Upper lobe of left lung (tissue), 6 donors: ENCODE data around the gene ALG9. TPM values are rescaled to one million over a fixed set of nuclear protein-coding genes. Genes with fewer than 3 reads are reported as not detected.
A peak's percentile ranks its signal among the peaks of the same experiment; 100 is the strongest.

ENCODE experiments used
- ATAC-seq, 2 donors: fragments of 200-7000 bp; cut with Tn5 transposase; one replicate each; pipeline ENCODE4 v1.9.1; 2022; ENCODE audit warnings: mild to moderate bottlenecking in 2 of 2, moderate library complexity in 2 of 2; ENCODE audit not compliant: low FRiP score in 2 of 2
- DNase-seq, 2 donors: peaks; one replicate each; pipeline ENCODE4 v3.0.0-alpha.2; 2019 to 2020
- H3K27ac ChIP-seq, 4 donors: fragments of 200-600 bp; sonication (generic); one replicate each; pipeline ENCODE4 v1.5.1; 2016 to 2019
- H3K27me3 ChIP-seq, 4 donors: fragments of 200-600 bp; sonication (generic); one replicate each; pipeline ENCODE4 v1.5.1; 2017 to 2019
- H3K36me3 ChIP-seq, 4 donors: fragments of 200-600 bp; sonication (generic); one replicate each; pipeline ENCODE4 v1.5.1; 2016 to 2019
- H3K4me1 ChIP-seq, 4 donors: fragments of 200-600 bp; sonication (generic); one replicate each; pipeline ENCODE4 v1.5.1; 2018 to 2019
- H3K4me3 ChIP-seq, 4 donors: fragments of 200-600 bp; sonication (generic); one replicate each; pipeline ENCODE4 v1.5.1; 2017 to 2019; ENCODE audit warnings: mild to moderate bottlenecking in 2 of 4, moderate library complexity in 1 of 4
- H3K9me3 ChIP-seq, 4 donors: fragments of 200-600 bp; sonication (generic); one replicate each; pipeline ENCODE4 v1.5.1; 2018 to 2019
- CTCF ChIP-seq, 6 experiments: fragments of 450-650 bp in 4 of 6; fragments of 200-600 bp in 2 of 6; sonication (generic) in 2 of 6; IDR thresholded peaks; one replicate each; pipeline ENCODE4 v1.5.1; 2016 to 2019; ENCODE audit warnings: antibody characterized with exemption in 6 of 6
- EP300 ChIP-seq, 4 donors: sonication (generic); formaldehyde crosslinking; IDR thresholded peaks; one replicate each; pipeline ENCODE4 v1.5.1; 2017; ENCODE audit warnings: antibody characterized with exemption in 4 of 4, control low read depth in 2 of 4
- POLR2A ChIP-seq, 4 donors: fragments of 450-650 bp; IDR thresholded peaks; one replicate each; pipeline ENCODE4 v1.5.1; 2016 to 2017; ENCODE audit warnings: antibody characterized with exemption in 4 of 4, mild to moderate bottlenecking in 2 of 4
- POLR2AphosphoS5 ChIP-seq, 2 donors: sonication (generic); formaldehyde crosslinking; IDR thresholded peaks; one replicate each; pipeline ENCODE4 v1.5.1; 2017; ENCODE audit warnings: antibody characterized with exemption in 2 of 2
- WGBS, 2 donors: methylation state at CpG; one replicate each; pipeline ENCODE4 v1.1.5; 2017 to 2018; 5-methylcytosine and 5-hydroxymethylcytosine counted together
- total RNA-seq, 6 donors: library from RNA; depleted of rRNA in 4 of 6; stranded (reverse); fragments of >200 nt in 4 of 6; gene quantifications; one replicate each; pipeline versions ENCODE4 v1.1.0 to v1.2.1, GENCODE V29; 2016 to 2021
- donor health status: DM: no; HTN: no; CAD: no; lungs with moderate emphysema.
- donor health status: DM: no; HTN: yes; CAD: no; lungs with severe emphysema.

Gene ALG9
- total RNA-seq, 6 donors from 2014 or later: 15.7 to 34.8 (median 20.9) TPM

GRCh38 chr11:111743700-111744099 lies 127.7 kb downstream of the ALG9 start:
- no peak for TF ChIP-seq EP300 (IDR thresholded peaks at IDR 0.05)
- no peak for TF ChIP-seq POLR2A (IDR thresholded peaks at IDR 0.05)
- no peak for TF ChIP-seq POLR2AphosphoS5 (IDR thresholded peaks at IDR 0.05)
- TF ChIP-seq CTCF (IDR thresholded peaks at IDR 0.05): no peak
- no peak for DNase-seq
- WGBS, 2 donors: 81 to 89% methylated on average over 2 of the region's 2 CpGs
- Histone ChIP-seq H3K36me3 (peaks cover 4 to 84% (median 29%) of the 10 kb centered on the region in 4 donors), H3K27ac (no peak overlapping the region), H3K27me3 (no peaks in the 10 kb centered on the region), H3K4me3 (no peak overlapping the region), H3K4me1 (peaks cover 0 to 12% (median 0%) of the 10 kb centered on the region in 4 donors), H3K9me3 (no peaks in the 10 kb centered on the region)
- no peak for ATAC-seq

GRCh38 chr11:111741751-111742150 lies 129.6 kb downstream of the ALG9 start:
- TF ChIP-seq POLR2AphosphoS5 (IDR thresholded peaks at IDR 0.05) (no peak), EP300 (IDR thresholded peaks at IDR 0.05) (no peak), POLR2A (IDR thresholded peaks at IDR 0.05) (no peak), CTCF (IDR thresholded peaks at IDR 0.05) (no peak)
- Histone ChIP-seq H3K4me3 (no peak overlapping the region), H3K27me3 (no peaks in the 10 kb centered on the region), H3K4me1 (peaks cover 9 to 29% (median 18%) of the 10 kb centered on the region in 4 donors), H3K36me3 (peaks cover 4 to 65% (median 17%) of the 10 kb centered on the region in 4 donors), H3K27ac (peak overlapping the region in 1 of 4 donors; percentile 8), H3K9me3 (no peaks in the 10 kb centered on the region)
- 90 to 96% methylated on average over 2 of the region's 2 CpGs for WGBS, 2 donors
- DNase-seq (no peak), ATAC-seq (no peak)

GRCh38 chr11:111739299-111739698 lies 132.1 kb downstream of the ALG9 start:
- ATAC-seq: no peak
- Histone ChIP-seq H3K27ac (peak overlapping the region in 3 of 4 donors; percentile 89 to 98 (median 91)), H3K4me1 (peaks cover 26 to 41% (median 37%) of the 10 kb centered on the region in 4 donors), H3K4me3 (no peak overlapping the region), H3K36me3 (peaks cover 4 to 40% (median 17%) of the 10 kb centered on the region in 4 donors), H3K27me3 (no peaks in the 10 kb centered on the region), H3K9me3 (no peaks in the 10 kb centered on the region)
- TF ChIP-seq CTCF (IDR thresholded peaks at IDR 0.05) (no peak), POLR2A (IDR thresholded peaks at IDR 0.05) (no peak), EP300 (IDR thresholded peaks at IDR 0.05) (no peak), POLR2AphosphoS5 (IDR thresholded peaks at IDR 0.05) (no peak)
- WGBS, 2 donors: 75 to 95% methylated on average over 2 of the region's 2 CpGs
- no peak for DNase-seq

- H3K27me3 ChIP-seq: no peaks in the 10 kb centered on the region
- 57 to 60% methylated on average over 8 to 14 of the region's 14 CpGs for WGBS, 2 donors
- H3K4me1 ChIP-seq: peaks cover 42 to 57% (median 49%) of the 10 kb centered on the region in 4 donors
- DNase-seq (no peak), ATAC-seq (peak in 1 of 2 donors; percentile 1)
- TF ChIP-seq CTCF (IDR thresholded peaks at IDR 0.05): no peak
- TF ChIP-seq EP300 (IDR thresholded peaks at IDR 0.05): peak in 1 of 4 donors; percentile 28
- peak in 1 of 2 donors; percentile 48 for TF ChIP-seq POLR2AphosphoS5 (IDR thresholded peaks at IDR 0.05)
- H3K9me3 ChIP-seq: no peaks in the 10 kb centered on the region
- peaks cover 4 to 24% (median 9%) of the 10 kb centered on the region in 4 donors for H3K36me3 ChIP-seq
- no peak overlapping the region for H3K4me3 ChIP-seq
- H3K27ac ChIP-seq: peak overlapping the region; percentile 89 to 98 (median 91)
Measured at GRCh38 chr11:111737444-111738210, 133.8 kb downstream of the ALG9 start.
